ENCODE data around the gene CIB1. TPM values are rescaled to one million over a fixed set of nuclear protein-coding genes. Genes with fewer than 3 reads are reported as not detected.

The CIB1 gene
- total RNA-seq, 1 donor from 2014 or later: 76.0 TPM

DNA sequence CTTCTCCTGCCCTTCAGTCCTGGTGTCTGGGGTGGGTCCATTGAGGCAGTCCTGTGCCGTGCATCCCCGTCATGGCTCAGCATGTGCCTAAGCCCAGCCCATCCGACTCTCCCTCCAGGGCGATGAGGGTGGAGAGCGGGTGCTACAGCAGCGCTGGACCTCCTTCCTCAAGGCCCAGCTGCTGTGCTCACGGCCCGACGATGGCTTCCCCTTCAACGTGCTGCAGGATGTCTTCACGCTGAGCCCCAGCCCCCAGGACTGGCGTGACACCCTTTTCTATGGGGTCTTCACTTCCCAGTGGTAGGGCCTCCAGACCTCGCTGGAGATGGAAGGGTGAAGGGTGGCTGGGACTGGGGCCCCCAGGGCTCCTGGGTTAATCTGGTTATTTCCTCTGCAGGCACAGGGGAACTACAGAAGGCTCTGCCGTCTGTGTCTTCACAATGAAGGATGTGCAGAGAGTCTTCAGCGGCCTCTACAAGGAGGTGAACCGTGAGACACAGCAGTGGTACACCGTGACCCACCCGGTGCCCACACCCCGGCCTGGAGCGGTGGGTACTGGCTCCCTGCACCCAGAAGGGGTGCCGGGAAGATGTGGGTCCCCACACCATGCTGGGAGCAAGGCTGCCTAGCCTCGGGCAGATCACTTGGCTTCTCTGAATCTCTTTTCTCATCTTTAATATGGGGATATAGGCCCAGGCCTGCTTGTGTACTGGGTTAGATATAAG lies 10.1 kb downstream of the CIB1 start:
- TF ChIP-seq, protein P1, sequence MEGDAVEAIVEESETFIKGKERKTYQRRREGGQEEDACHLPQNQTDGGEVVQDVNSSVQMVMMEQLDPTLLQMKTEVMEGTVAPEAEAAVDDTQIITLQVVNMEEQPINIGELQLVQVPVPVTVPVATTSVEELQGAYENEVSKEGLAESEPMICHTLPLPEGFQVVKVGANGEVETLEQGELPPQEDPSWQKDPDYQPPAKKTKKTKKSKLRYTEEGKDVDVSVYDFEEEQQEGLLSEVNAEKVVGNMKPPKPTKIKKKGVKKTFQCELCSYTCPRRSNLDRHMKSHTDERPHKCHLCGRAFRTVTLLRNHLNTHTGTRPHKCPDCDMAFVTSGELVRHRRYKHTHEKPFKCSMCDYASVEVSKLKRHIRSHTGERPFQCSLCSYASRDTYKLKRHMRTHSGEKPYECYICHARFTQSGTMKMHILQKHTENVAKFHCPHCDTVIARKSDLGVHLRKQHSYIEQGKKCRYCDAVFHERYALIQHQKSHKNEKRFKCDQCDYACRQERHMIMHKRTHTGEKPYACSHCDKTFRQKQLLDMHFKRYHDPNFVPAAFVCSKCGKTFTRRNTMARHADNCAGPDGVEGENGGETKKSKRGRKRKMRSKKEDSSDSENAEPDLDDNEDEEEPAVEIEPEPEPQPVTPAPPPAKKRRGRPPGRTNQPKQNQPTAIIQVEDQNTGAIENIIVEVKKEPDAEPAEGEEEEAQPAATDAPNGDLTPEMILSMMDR (conservative IDR thresholded peaks at IDR 0.05; ENCODE audit: low read depth, low read length): no peak
- H3K4me3 ChIP-seq (ENCODE audit: low read depth, low read length): no peak overlapping the region
- no peak for DNase-seq (ENCODE audit: low read depth)

DNA sequence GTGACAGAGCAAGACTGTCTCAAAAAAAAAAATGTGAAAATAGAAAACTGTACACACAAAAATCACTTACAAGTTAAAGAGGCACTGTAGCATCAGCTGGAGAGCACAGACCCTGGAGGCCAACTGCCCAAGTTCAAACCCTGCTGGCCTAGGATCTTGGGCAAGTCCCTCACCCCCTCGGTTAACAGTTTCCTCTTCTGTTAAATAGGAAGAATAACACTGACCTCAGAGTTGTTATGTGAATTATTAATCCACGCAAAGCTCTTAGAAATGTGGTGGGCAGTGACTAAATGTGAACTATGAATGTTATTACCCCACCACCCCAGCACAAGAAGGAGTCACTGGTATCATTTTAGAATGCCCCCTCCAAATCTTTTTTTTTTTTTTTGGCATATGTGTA lies 11.2 kb downstream of the CIB1 start:
- TF ChIP-seq, protein P1 (conservative IDR thresholded peaks at IDR 0.05; ENCODE audit: low read depth, low read length): no peak
- H3K4me3 ChIP-seq (ENCODE audit: low read depth, low read length): no peak overlapping the region
- no peak for DNase-seq (ENCODE audit: low read depth)

DNA sequence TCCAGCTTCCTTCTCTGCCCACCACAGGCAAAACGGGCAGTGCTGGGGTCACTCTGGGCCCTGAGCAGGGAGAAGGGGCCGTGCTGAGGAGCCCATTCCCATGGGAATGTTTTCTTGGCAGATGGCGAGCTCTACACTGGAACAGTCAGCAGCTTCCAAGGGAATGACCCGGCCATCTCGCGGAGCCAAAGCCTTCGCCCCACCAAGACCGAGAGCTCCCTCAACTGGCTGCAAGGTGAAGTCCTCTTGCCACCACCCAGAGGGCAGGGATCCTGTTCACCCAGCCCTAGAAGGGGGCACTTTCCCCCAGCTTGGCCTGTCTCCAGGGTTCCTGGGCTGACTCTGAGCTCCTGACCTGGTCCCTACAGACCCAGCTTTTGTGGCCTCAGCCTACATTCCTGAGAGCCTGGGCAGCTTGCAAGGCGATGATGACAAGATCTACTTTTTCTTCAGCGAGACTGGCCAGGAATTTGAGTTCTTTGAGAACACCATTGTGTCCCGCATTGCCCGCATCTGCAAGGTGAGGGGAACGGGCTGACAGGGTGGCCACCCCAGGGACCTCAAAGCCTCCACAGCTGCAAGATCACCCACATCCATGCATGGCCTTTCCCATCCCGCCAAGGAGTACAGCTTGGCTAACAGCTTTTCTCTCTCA lies 12.4 kb downstream of the CIB1 start:
- no peak overlapping the region for H3K4me3 ChIP-seq (ENCODE audit: low read depth, low read length)
- TF ChIP-seq, protein P1 (conservative IDR thresholded peaks at IDR 0.05; ENCODE audit: low read depth, low read length): peak; percentile 80
- no peak for DNase-seq (ENCODE audit: low read depth)

DNA sequence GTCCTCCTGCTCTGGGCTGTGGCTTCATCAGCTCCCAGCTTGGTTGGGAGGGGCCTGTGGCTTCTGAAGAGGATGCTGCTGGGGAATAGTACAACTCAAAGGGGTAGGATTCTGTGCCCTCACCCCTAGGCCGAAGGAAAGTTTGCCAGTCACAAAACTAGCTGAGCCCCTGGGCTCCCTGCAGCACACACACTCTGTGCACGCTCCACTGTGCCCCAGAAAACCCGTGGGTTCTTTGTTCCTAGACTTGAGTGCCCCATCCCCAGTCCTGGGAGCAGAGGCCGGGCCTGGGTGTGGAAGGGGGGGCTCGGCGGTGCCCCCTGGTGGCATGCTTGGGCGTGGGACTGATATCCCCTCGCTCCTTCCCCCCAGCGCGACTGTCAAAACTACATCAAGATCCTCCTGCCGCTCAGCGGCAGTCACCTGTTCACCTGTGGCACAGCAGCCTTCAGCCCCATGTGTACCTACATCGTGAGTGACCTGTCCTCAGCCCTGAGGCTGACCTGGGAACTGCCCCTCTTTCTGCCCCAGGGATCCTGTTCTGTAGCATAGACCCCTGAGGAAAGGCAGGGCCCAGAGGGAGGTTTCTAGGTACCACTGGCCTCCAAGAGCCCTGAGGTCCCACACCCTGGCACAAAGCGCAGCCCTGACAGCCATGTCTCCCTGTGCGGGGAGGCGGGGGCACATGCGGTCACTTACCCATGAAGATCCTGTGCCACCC lies 14.2 kb downstream of the CIB1 start:
- no peak for DNase-seq (ENCODE audit: low read depth)
- no peak overlapping the region for H3K4me3 ChIP-seq (ENCODE audit: low read depth, low read length)
- TF ChIP-seq, protein P1 (conservative IDR thresholded peaks at IDR 0.05; ENCODE audit: low read depth, low read length): peak; percentile 68

DNA sequence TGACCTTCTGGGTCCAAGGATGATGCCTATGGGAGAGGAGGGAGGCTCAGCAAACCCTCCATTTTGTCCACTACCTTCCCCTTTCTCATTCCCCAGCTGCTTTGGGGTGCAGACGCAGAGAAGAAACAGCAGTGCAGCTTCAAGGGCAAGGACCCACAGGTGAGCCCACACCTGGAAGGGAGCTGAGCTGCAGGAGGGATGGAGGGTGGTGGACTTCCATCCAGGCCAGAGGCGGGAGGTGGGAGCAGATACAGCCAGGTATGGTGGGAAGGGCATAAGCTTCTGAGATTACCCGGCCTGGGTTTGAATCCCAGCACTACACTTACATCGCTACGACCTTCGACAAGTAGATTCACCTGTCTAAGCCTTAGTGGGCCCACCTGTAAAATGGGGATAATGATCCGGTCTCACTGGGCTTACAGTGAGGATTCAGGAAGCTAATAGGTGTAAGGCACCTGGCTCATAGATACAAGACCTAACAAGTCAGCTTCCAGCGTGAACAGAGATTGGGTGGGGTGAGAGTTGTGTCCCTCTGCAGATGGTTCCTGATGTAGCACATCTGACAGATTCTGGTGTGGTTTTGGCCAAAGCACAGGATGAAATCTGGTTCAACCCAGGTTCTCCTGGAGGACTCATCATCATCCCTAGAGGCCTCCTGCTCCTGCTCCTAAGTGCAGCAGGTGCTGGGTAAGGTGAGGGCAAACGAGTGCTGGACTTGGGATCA lies 15.9 kb downstream of the CIB1 start:
- no peak overlapping the region for H3K4me3 ChIP-seq (ENCODE audit: low read depth, low read length)
- TF ChIP-seq, protein P1 (conservative IDR thresholded peaks at IDR 0.05; ENCODE audit: low read depth, low read length): no peak
- DNase-seq (ENCODE audit: low read depth): no peak

DNA sequence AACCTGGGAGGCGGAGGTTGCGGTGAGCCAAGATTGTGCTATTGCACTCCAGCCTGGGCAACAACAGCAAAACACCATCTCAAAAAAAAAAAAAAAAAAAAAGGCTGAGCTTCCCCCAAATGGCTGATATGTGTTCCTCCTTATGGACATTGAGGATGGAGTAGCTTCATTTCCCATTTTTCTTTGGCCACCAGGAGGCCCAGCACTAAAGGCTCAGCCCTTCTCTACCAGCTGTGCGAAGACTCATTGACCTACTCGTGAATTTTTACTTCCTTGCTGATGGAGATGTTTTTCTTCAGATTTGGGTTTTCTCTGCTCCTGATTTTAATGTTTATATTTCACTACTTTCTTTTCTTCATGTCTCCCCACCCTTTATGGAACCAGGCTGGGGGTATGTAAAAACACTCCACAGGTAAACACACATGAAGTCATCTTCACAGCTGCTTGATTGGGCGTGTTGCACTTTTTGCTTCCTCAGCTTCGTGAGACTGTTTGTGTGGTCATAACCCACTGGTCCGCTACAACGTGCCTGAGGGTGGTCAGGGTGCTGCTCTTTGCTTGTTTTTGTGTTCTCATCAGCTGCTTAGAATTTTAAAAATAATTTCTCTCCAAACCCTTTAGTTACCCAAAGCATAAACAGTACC lies 19.1 kb downstream of the CIB1 start:
- no peak for DNase-seq (ENCODE audit: low read depth)
- H3K4me3 ChIP-seq (ENCODE audit: low read depth, low read length): no peak overlapping the region
- TF ChIP-seq, protein P1 (conservative IDR thresholded peaks at IDR 0.05; ENCODE audit: low read depth, low read length): peak; percentile 43

Data from epithelial cell of proximal tubule (primary cell).